ACC112 (cell line): ENCODE results near the gene CFHR1.
"Not testable (repeated sequence)": the region's sequence is repeated elsewhere in the genome, so short reads cannot be mapped to it uniquely, and the experiment has no call there.

Experiments used
- H2AFZ ChIP-seq: fragments of 200-600 bp; sonication (generic); one replicate; pipeline ENCODE4 v1.6.0; 2017; ENCODE audit warnings: antibody characterized with exemption, low read length; ENCODE audit not compliant: unreplicated experiment
- H3K27ac ChIP-seq: fragments of 200-600 bp; sonication (generic); 2 replicates; pipeline ENCODE4 v1.5.1; 2014; ENCODE audit warnings: low read depth, mild to moderate bottlenecking, antibody characterized with exemption, low read length, moderate library complexity
- H3K27me3 ChIP-seq: fragments of 200-600 bp; sonication (generic); 2 replicates; pipeline ENCODE4 v1.6.1; 2014; ENCODE audit warnings: mild to moderate bottlenecking, antibody characterized with exemption, low read length, moderate library complexity, mixed read lengths; ENCODE audit not compliant: insufficient read depth
- H3K36me3 ChIP-seq: fragments of 200-600 bp; sonication (generic); 2 replicates; pipeline ENCODE4 v1.6.1; 2016; ENCODE audit warnings: mild to moderate bottlenecking, antibody characterized with exemption, low read length, moderate library complexity, mixed read lengths; ENCODE audit not compliant: insufficient read depth
- H3K4me1 ChIP-seq: fragments of 200-600 bp; sonication (generic); one replicate; pipeline ENCODE4 v1.6.1; 2016; ENCODE audit warnings: low read length, mixed read lengths; ENCODE audit not compliant: insufficient read depth, unreplicated experiment, control insufficient read depth
- H3K4me3 ChIP-seq: fragments of 200-600 bp; sonication (generic); 2 replicates; pipeline ENCODE4 v1.5.1; 2014; ENCODE audit warnings: mild to moderate bottlenecking, low read depth, low read length
- H3K79me2 ChIP-seq: fragments of 200-600 bp; sonication (generic); one replicate; pipeline ENCODE4 v1.6.0; 2016; ENCODE audit warnings: low read length; ENCODE audit not compliant: control insufficient read depth, unreplicated experiment, insufficient read depth

CFHR1 gene

DNA sequence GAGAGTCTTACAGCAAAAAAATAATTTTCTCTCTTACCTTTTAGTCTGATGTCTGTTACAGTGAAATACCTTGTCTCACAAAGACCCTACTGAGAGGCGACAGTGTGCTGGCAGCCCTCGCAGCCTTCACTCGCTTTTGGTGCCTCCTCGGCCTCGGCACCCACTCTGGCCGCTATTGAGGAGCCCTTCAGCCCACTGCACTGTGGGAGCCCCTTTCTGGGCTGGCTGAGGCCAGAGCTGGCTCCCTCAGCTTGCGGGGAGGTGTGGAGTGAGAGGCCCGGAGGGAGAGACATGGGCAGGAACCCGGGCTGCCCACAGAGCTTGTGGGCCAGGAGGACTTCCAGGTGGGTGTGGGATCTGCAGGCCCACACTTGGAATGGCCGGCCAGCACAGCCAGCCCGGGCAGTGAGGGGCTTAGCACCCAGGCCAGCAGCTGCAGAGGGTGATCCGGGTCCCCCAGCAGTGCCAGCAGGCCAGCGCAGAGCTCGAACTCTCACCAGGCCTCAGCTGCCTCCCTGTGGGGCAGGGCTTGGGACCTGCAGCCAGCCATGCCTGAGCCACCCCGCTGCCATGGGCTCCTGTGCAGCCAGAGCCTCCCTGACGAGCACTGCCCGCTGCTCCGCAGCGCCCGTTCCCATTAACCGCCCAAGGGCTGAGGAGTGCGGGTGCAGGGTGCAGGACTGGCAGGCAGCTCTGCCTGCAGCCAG, 10.8 kb upstream of the CFHR1 start:
- Histone ChIP-seq H3K27ac (no peak overlapping the region), H2AFZ (no peak overlapping the region), H3K79me2 (no peaks in the 10 kb centered on the region), H3K36me3 (no peaks in the 10 kb centered on the region), H3K4me3 (no peak overlapping the region), H3K4me1 (no peaks in the 10 kb centered on the region), H3K27me3 (no peaks in the 10 kb centered on the region)

DNA sequence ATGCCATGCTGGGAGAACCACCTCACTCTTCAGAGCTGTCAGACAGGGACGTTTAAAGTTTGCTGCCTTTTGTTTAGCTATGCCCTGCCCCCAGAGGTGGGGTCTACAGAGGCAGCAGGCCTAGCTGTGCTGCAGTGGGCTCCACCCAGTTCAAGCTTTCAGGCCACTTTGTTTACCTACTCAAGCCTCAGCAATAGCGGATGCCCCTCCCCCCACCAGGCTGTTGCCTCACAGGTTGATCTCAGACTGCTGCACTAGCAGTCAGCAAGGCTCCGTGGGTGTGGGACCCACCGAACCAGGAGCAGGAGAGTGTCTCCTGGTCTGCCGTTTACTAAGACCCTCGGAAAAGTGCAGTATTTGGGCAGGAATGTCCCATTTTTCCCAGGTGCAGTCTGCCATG, 2.1 kb upstream of the CFHR1 start:
- not testable (repeated sequence) for H2AFZ ChIP-seq, H3K27ac ChIP-seq, H3K36me3 ChIP-seq, H3K79me2 ChIP-seq, H3K27me3 ChIP-seq, H3K4me3 ChIP-seq, H3K4me1 ChIP-seq

GRCh38 chr1:196827860-196828259, 8.3 kb downstream of the CFHR1 start:
- H3K27me3 ChIP-seq, H3K79me2 ChIP-seq, H3K27ac ChIP-seq, H3K4me3 ChIP-seq, H2AFZ ChIP-seq, H3K4me1 ChIP-seq, H3K36me3 ChIP-seq: not testable (repeated sequence)

GRCh38 chr1:196849613-196850492, 30.3 kb downstream of the CFHR1 start:
- H3K27ac ChIP-seq, H3K4me3 ChIP-seq, H3K27me3 ChIP-seq, H2AFZ ChIP-seq, H3K79me2 ChIP-seq, H3K4me1 ChIP-seq, H3K36me3 ChIP-seq: not testable (repeated sequence)

DNA sequence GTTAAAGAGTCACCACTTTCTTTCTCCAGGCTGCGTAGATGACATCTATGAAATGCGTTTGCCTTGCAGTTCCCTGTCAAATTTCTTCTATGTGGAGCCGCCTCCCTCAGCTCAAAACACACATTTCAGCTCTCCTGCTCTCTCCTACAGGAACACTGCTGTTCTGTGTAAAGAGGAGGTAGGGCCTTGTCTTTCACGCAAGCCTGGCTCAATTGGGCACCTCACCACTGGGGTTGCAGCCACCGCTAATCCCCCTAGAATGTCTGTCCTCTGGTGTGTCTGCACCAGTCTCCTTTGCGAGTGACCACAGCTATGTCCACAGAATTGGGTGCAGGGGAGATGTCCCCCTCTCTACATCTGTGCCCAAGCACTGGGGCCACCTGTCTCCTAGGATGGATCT, 36.5 kb downstream of the CFHR1 start:
- no peak overlapping the region for H3K4me3 ChIP-seq
- H3K27me3 ChIP-seq = no peaks in the 10 kb centered on the region
- H3K36me3 ChIP-seq = no peaks in the 10 kb centered on the region
- no peaks in the 10 kb centered on the region for H3K79me2 ChIP-seq
- no peak overlapping the region for H3K27ac ChIP-seq
- H2AFZ ChIP-seq = no peak overlapping the region
- H3K4me1 ChIP-seq = no peaks in the 10 kb centered on the region

GRCh38 chr1:196857188-196857587, 37.7 kb downstream of the CFHR1 start:
- H3K36me3 ChIP-seq = no peaks in the 10 kb centered on the region
- H3K4me1 ChIP-seq = no peaks in the 10 kb centered on the region
- no peaks in the 10 kb centered on the region for H3K27me3 ChIP-seq
- H3K4me3 ChIP-seq = no peak overlapping the region
- H3K27ac ChIP-seq = no peak overlapping the region
- no peaks in the 10 kb centered on the region for H3K79me2 ChIP-seq
- no peak overlapping the region for H2AFZ ChIP-seq

GRCh38 chr1:196858811-196859210, 39.3 kb downstream of the CFHR1 start:
- H3K4me3 ChIP-seq = no peak overlapping the region
- H3K4me1 ChIP-seq = no peaks in the 10 kb centered on the region
- H3K27me3 ChIP-seq = no peaks in the 10 kb centered on the region
- no peaks in the 10 kb centered on the region for H3K36me3 ChIP-seq
- no peak overlapping the region for H3K27ac ChIP-seq
- H2AFZ ChIP-seq = peak overlapping the region; percentile 59
- no peaks in the 10 kb centered on the region for H3K79me2 ChIP-seq

GRCh38 chr1:196860323-196860884, 40.9 kb downstream of the CFHR1 start:
- H2AFZ ChIP-seq = no peak overlapping the region
- H3K27ac ChIP-seq = no peak overlapping the region
- H3K79me2 ChIP-seq = no peaks in the 10 kb centered on the region
- H3K36me3 ChIP-seq = no peaks in the 10 kb centered on the region
- H3K27me3 ChIP-seq = no peaks in the 10 kb centered on the region
- H3K4me1 ChIP-seq = no peaks in the 10 kb centered on the region
- no peak overlapping the region for H3K4me3 ChIP-seq

- Histone ChIP-seq H3K27me3 (no peaks in the 10 kb centered on the region), H3K4me3 (no peak overlapping the region), H3K36me3 (no peaks in the 10 kb centered on the region), H3K4me1 (no peaks in the 10 kb centered on the region), H2AFZ (no peak overlapping the region), H3K79me2 (no peaks in the 10 kb centered on the region), H3K27ac (no peak overlapping the region)
These were observed 41.9 kb downstream of the CFHR1 start for GRCh38 chr1:196861429-196861828.

DNA sequence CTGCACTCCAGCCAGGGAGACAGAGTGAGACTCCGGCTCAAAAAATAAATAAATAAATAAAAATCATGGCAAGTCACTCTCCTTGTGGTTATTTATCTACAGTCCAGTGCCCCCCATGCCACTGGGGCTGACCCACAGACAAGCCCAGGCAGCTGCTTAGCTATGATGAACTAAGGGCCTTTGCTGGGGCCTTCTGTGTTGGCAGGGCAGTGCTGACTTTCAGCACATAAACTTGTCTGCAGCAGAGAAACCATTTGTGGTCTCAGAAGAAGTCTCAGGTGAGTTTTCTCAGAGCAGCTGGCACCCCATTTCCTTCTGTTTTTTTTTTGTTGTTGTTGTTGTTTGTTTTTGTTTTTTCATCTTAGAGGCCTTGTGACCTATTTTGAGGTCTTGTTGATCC, 47.4 kb downstream of the CFHR1 start:
- H3K4me1 ChIP-seq = no peaks in the 10 kb centered on the region
- no peak overlapping the region for H2AFZ ChIP-seq
- H3K27me3 ChIP-seq = no peaks in the 10 kb centered on the region
- no peaks in the 10 kb centered on the region for H3K79me2 ChIP-seq
- no peaks in the 10 kb centered on the region for H3K36me3 ChIP-seq
- H3K4me3 ChIP-seq = no peak overlapping the region
- no peak overlapping the region for H3K27ac ChIP-seq

DNA sequence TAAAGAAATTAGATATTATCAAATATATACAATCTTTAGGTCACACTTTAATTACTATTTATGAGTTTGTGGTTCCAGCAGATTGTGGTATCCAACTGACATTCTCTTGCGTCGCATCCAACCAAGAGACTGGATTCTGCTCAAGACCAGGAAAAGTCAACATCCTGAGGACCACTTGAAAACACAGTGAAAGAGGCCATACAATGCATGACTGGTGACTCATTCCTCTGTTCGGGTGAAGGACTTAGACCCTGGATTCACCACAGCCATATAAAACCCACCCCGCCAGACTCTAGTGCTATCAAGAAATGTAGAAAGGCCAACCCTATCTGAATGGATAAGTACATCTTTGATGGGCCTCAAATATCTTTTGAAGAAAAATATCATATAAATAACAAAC, 53.9 kb downstream of the CFHR1 start:
- Histone ChIP-seq H3K4me3 (no peak overlapping the region), H3K27ac (no peak overlapping the region), H2AFZ (no peak overlapping the region)

More for the DNA sequence above, 53.9 kb downstream of the CFHR1 start:
- Histone ChIP-seq H3K4me1 (no peaks in the 10 kb centered on the region), H3K27me3 (peaks cover 4% of the 10 kb centered on the region; the same call in 1 of the 2 replicates), H3K79me2 (no peaks in the 10 kb centered on the region), H3K36me3 (no peaks in the 10 kb centered on the region)
